Fibroblast of the aortic adventitia (primary cell): Measurements from ENCODE around the gene EPHA10. TPM values are rescaled to one million over a fixed set of nuclear protein-coding genes. Genes with fewer than 3 reads are reported as not detected.
"Not testable (repeated sequence)": the region's sequence is repeated elsewhere in the genome, so short reads cannot be mapped to it uniquely, and the experiment has no call there.

Experiments
- DNase-seq: peaks from one replicate; pipeline ENCODE4 v3.0.0-alpha.2; 2010; ENCODE audit warnings: low read depth
- H3K4me3 ChIP-seq: 2 replicates; pipeline ENCODE4 v1.5.1; 2011; ENCODE audit warnings: low read depth, mild to moderate bottlenecking, control low read depth, low read length, moderate library complexity
- total RNA-seq: library from RNA; depleted of rRNA; stranded (reverse); fragments of >200 nt; gene quantifications from 2 replicates; pipeline ENCODE4 v1.2.3, GENCODE V29; 2012; ENCODE audit warnings: low replicate concordance
- TF ChIP-seq, protein P1 (sequence below): IDR thresholded peaks from 2 replicates; pipeline ENCODE4 v1.5.1; 2011; ENCODE audit warnings: mild to moderate bottlenecking, low read length, control low read depth, inconsistent platforms; ENCODE audit not compliant: insufficient read depth

EPHA10 gene
- total RNA-seq, 1 donor = not detected

DNA sequence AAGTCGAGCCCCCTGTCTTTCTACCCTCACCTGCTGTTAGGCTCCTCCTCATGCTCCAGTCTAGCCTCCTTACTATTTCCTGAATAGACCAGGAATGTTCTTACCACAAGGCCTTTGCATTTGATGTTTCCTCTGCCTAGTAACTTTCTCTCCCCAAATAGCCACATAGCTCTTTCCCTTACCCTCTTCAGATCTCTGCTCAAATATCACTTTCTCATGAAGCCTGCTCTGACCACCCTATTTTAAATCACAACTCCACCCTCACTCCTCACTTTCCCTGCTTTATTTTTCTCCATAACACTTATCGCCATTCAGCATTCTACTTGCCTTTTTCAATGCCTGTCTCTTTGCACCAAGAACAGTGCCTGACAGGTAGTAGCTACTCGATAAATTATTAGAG lies 79.2 kb downstream of the EPHA10 start:
- TF ChIP-seq, protein P1, sequence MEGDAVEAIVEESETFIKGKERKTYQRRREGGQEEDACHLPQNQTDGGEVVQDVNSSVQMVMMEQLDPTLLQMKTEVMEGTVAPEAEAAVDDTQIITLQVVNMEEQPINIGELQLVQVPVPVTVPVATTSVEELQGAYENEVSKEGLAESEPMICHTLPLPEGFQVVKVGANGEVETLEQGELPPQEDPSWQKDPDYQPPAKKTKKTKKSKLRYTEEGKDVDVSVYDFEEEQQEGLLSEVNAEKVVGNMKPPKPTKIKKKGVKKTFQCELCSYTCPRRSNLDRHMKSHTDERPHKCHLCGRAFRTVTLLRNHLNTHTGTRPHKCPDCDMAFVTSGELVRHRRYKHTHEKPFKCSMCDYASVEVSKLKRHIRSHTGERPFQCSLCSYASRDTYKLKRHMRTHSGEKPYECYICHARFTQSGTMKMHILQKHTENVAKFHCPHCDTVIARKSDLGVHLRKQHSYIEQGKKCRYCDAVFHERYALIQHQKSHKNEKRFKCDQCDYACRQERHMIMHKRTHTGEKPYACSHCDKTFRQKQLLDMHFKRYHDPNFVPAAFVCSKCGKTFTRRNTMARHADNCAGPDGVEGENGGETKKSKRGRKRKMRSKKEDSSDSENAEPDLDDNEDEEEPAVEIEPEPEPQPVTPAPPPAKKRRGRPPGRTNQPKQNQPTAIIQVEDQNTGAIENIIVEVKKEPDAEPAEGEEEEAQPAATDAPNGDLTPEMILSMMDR = no peak
- no peak for DNase-seq
- H3K4me3 ChIP-seq = no peak overlapping the region

- H3K4me3 ChIP-seq, DNase-seq: not testable (repeated sequence)
These were observed 80.7 kb downstream of the EPHA10 start for GRCh38 chr1:37684182-37684581.

GRCh38 chr1:37682334-37682987 lies 82.5 kb downstream of the EPHA10 start:
- DNase-seq = peak; percentile 82
- no peak overlapping the region for H3K4me3 ChIP-seq
- TF ChIP-seq, protein P1 = peak; percentile 86

GRCh38 chr1:37680933-37681332 lies 84.0 kb downstream of the EPHA10 start:
- DNase-seq = no peak
- no peak overlapping the region for H3K4me3 ChIP-seq
- TF ChIP-seq, protein P1 = no peak

GRCh38 chr1:37677808-37678207 lies 87.1 kb downstream of the EPHA10 start:
- no peak overlapping the region for H3K4me3 ChIP-seq
- TF ChIP-seq, protein P1 = no peak
- DNase-seq = no peak

DNA sequence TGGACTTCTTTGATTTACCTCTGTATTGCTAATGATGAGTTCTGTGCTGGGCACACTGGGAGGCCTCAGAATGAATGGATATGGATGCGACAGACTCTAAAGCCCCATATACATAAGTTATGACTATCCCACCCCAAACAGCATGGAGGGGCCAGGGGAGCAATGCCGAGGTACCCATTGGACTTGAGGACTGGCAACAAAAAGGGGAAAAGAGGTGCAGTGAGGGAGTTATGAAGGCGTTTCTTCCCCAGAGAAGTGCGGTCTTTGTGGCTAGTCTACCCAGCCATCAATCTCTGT lies 87.8 kb downstream of the EPHA10 start:
- DNase-seq = no peak
- TF ChIP-seq, protein P1 = no peak
- H3K4me3 ChIP-seq = no peak overlapping the region

DNA sequence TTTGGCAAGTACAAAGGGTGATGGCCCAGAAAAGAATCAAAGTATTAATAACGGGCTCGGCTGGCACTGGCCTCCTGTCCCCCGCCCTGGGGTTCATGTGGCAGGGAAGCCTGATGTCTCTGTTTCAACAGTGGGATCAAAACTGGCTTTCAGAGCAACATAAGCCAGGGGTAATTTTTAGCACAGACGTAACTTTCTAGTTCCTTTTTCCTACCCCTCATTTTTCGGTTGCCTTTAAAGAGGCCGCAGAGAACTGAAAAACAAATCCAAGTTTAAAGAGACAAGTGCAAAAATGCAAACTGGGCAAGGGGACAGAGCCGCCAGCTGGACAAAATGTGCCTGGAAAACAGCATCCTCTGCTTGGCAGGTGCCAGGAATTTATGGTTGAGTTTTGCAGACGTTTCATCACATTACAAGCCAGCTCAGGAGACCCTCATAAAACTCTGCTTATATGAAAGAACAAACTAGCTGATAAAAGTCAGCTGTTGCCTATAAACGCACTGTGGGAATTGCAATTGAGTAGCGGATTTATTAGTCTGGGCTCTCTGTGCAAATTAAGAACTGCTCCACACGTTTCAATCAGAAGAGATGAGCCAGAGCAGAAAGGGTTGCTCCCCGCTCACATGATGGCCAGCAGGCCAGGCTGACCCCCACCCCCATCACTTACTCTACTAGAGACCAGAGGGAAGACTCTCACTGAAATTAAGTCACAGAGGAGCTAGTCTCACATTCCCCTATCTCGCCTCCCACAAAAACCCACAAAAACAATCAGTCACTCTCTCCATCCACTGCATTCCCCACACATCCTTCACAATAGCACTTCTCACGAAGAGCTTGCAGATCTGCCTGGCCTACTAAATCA lies 88.4 kb downstream of the EPHA10 start:
- no peak overlapping the region for H3K4me3 ChIP-seq
- peak; percentile 12 for DNase-seq
- TF ChIP-seq, protein P1 = no peak
